ENCODE measurements around the gene DNAI2. TPM values are rescaled to one million over a fixed set of nuclear protein-coding genes. Genes with fewer than 3 reads are reported as not detected.

The DNAI2 gene
- polyA plus RNA-seq, result under 1 TPM in 1 of 3 donors, not detected in 2; 0.74 TPM

GRCh38 chr17:74274060-74274708 lies at the start of gene DNAI2:
DNAI2 (plus strand) TSS chr17:74274234; CDS start chr17:74281818, 7,584 bp downstream.
- peak within 1 kb of the TSS; percentile 64 to 90 (median 82) for H3K4me3 Mint-ChIP-seq
- peak within 1 kb of the TSS; percentile 53 to 91 (median 84) for H3K27ac Mint-ChIP-seq
- H3K4me1 Mint-ChIP-seq, result peaks cover 17 to 34% of the 10 kb centered on the region in 2 donors
- H3K27me3 Mint-ChIP-seq (ENCODE audit: low read depth in 3 of 3), result peaks cover 0 to 11% (median 7%) of the 10 kb centered on the region in 3 donors
- H3K9me3 Mint-ChIP-seq, result no peaks in the 10 kb centered on the region
- no peaks in the 10 kb centered on the region for H3K36me3 Mint-ChIP-seq
- peak; percentile 45 to 55 (median 51) for DNase-seq

GRCh38 chr17:74224959-74225725 lies 48.9 kb upstream of the DNAI2 start:
- Mint-ChIP-seq H3K27me3 (ENCODE audit: low read depth in 3 of 3) (no peaks in the 10 kb centered on the region), H3K9me3 (no peaks in the 10 kb centered on the region), H3K36me3 (peaks cover 8 to 9% (median 8%) of the 10 kb centered on the region in 3 donors), H3K27ac (no peak overlapping the region), H3K4me1 (no peaks in the 10 kb centered on the region), H3K4me3 (no peak overlapping the region)
- DNase-seq, result no peak

- peak overlapping the region in 2 of 6 donors; percentile 13 to 25 for H3K27ac Mint-ChIP-seq
- peaks cover 8 to 15% (median 10%) of the 10 kb centered on the region in 3 donors for H3K36me3 Mint-ChIP-seq
- H3K4me1 Mint-ChIP-seq, result no peaks in the 10 kb centered on the region
- no peak overlapping the region for H3K4me3 Mint-ChIP-seq
- no peaks in the 10 kb centered on the region for H3K9me3 Mint-ChIP-seq
- no peak for DNase-seq
- no peaks in the 10 kb centered on the region for H3K27me3 Mint-ChIP-seq (ENCODE audit: low read depth in 3 of 3)
Measured at GRCh38 chr17:74226252-74226651, 47.8 kb upstream of the DNAI2 start.

- Mint-ChIP-seq H3K36me3 (peaks cover 8 to 15% (median 10%) of the 10 kb centered on the region in 3 donors), H3K27ac (peak overlapping the region in 1 of 6 donors; percentile 11), H3K27me3 (ENCODE audit: low read depth in 3 of 3) (no peaks in the 10 kb centered on the region), H3K4me1 (no peaks in the 10 kb centered on the region), H3K4me3 (no peak overlapping the region), H3K9me3 (no peaks in the 10 kb centered on the region)
- no peak for DNase-seq
Measured at GRCh38 chr17:74227271-74228080, 46.6 kb upstream of the DNAI2 start.

- peaks cover 0 to 2% (median 0%) of the 10 kb centered on the region in 3 donors for H3K27me3 Mint-ChIP-seq (ENCODE audit: low read depth in 3 of 3)
- no peaks in the 10 kb centered on the region for H3K4me1 Mint-ChIP-seq
- H3K27ac Mint-ChIP-seq, result peak overlapping the region in 1 of 6 donors; percentile 20
- H3K9me3 Mint-ChIP-seq, result no peaks in the 10 kb centered on the region
- no peak for DNase-seq
- H3K4me3 Mint-ChIP-seq, result no peak overlapping the region
- peaks cover 8 to 15% (median 10%) of the 10 kb centered on the region in 3 donors for H3K36me3 Mint-ChIP-seq
Measured at GRCh38 chr17:74228306-74228978, 45.6 kb upstream of the DNAI2 start.

GRCh38 chr17:74230896-74231295 lies 43.1 kb upstream of the DNAI2 start:
- no peak for DNase-seq
- H3K4me3 Mint-ChIP-seq, result no peak overlapping the region
- peaks cover 0 to 6% (median 2%) of the 10 kb centered on the region in 3 donors for H3K36me3 Mint-ChIP-seq
- H3K27me3 Mint-ChIP-seq (ENCODE audit: low read depth in 3 of 3), result peaks cover 0 to 2% (median 0%) of the 10 kb centered on the region in 3 donors
- H3K27ac Mint-ChIP-seq, result no peak overlapping the region
- no peaks in the 10 kb centered on the region for H3K9me3 Mint-ChIP-seq
- no peaks in the 10 kb centered on the region for H3K4me1 Mint-ChIP-seq

GRCh38 chr17:74231928-74232907 lies 41.8 kb upstream of the DNAI2 start:
- no peaks in the 10 kb centered on the region for H3K4me1 Mint-ChIP-seq
- H3K27me3 Mint-ChIP-seq (ENCODE audit: low read depth in 3 of 3), result peaks cover 0 to 2% (median 0%) of the 10 kb centered on the region in 3 donors
- no peak overlapping the region for H3K27ac Mint-ChIP-seq
- no peaks in the 10 kb centered on the region for H3K9me3 Mint-ChIP-seq
- H3K36me3 Mint-ChIP-seq, result peaks cover 0 to 6% (median 2%) of the 10 kb centered on the region in 3 donors
- no peak overlapping the region for H3K4me3 Mint-ChIP-seq
- no peak for DNase-seq

GRCh38 chr17:74233937-74234336 lies 40.1 kb upstream of the DNAI2 start:
- Mint-ChIP-seq H3K27ac (peak overlapping the region in 2 of 6 donors; percentile 60 to 64), H3K9me3 (no peaks in the 10 kb centered on the region), H3K4me3 (no peak overlapping the region), H3K4me1 (no peaks in the 10 kb centered on the region), H3K36me3 (peaks cover 0 to 6% (median 2%) of the 10 kb centered on the region in 3 donors), H3K27me3 (ENCODE audit: low read depth in 3 of 3) (peaks cover 0 to 2% (median 1%) of the 10 kb centered on the region in 3 donors)
- no peak for DNase-seq

GRCh38 chr17:74234486-74234885 lies 39.5 kb upstream of the DNAI2 start:
- no peak overlapping the region for H3K27ac Mint-ChIP-seq
- no peaks in the 10 kb centered on the region for H3K4me1 Mint-ChIP-seq
- no peak for DNase-seq
- peaks cover 0 to 6% (median 2%) of the 10 kb centered on the region in 3 donors for H3K36me3 Mint-ChIP-seq
- peaks cover 0 to 2% (median 1%) of the 10 kb centered on the region in 3 donors for H3K27me3 Mint-ChIP-seq (ENCODE audit: low read depth in 3 of 3)
- H3K9me3 Mint-ChIP-seq, result no peaks in the 10 kb centered on the region
- H3K4me3 Mint-ChIP-seq, result no peak overlapping the region

GRCh38 chr17:74235040-74235581 lies 38.9 kb upstream of the DNAI2 start:
- no peaks in the 10 kb centered on the region for H3K9me3 Mint-ChIP-seq
- peaks cover 0 to 10% (median 2%) of the 10 kb centered on the region in 3 donors for H3K36me3 Mint-ChIP-seq
- no peaks in the 10 kb centered on the region for H3K4me1 Mint-ChIP-seq
- peaks cover 0 to 2% (median 1%) of the 10 kb centered on the region in 3 donors for H3K27me3 Mint-ChIP-seq (ENCODE audit: low read depth in 3 of 3)
- H3K4me3 Mint-ChIP-seq, result peak overlapping the region in 1 of 5 donors; percentile 5
- no peak for DNase-seq
- no peak overlapping the region for H3K27ac Mint-ChIP-seq

- Mint-ChIP-seq H3K36me3 (peaks cover 0 to 4% (median 0%) of the 10 kb centered on the region in 3 donors), H3K27ac (no peak overlapping the region), H3K27me3 (ENCODE audit: low read depth in 3 of 3) (peaks cover 0 to 2% (median 1%) of the 10 kb centered on the region in 3 donors), H3K4me1 (no peaks in the 10 kb centered on the region), H3K4me3 (no peak overlapping the region), H3K9me3 (no peaks in the 10 kb centered on the region)
- no peak for DNase-seq
Measured at GRCh38 chr17:74235911-74236371, 38.1 kb upstream of the DNAI2 start.

GRCh38 chr17:74237321-74237720 lies 36.7 kb upstream of the DNAI2 start:
- H3K27me3 Mint-ChIP-seq (ENCODE audit: low read depth in 3 of 3), result peaks cover 0 to 2% (median 1%) of the 10 kb centered on the region in 3 donors
- no peaks in the 10 kb centered on the region for H3K4me1 Mint-ChIP-seq
- DNase-seq, result no peak
- H3K9me3 Mint-ChIP-seq, result no peaks in the 10 kb centered on the region
- H3K4me3 Mint-ChIP-seq, result no peak overlapping the region
- peaks cover 0 to 4% (median 0%) of the 10 kb centered on the region in 3 donors for H3K36me3 Mint-ChIP-seq
- no peak overlapping the region for H3K27ac Mint-ChIP-seq

All from immature natural killer cell (primary cell).